OCI-LY7 (cell line): ENCODE results near the gene PLEKHG4.

ENCODE experiments used
- CTCF ChIP-seq: fragments of 200-600 bp; sonication (generic); conservative IDR thresholded peaks from 2 replicates; pipeline ENCODE4 v1.5.1; 2014; ENCODE audit warnings: mild to moderate bottlenecking, antibody characterized with exemption, low read length, moderate library complexity, mixed read lengths
- EZH2phosphoT487 ChIP-seq: fragments of 200-600 bp; sonication (generic); IDR thresholded peaks from 2 replicates; pipeline ENCODE4 v1.6.1; 2018; ENCODE audit warnings: low read depth, borderline replicate concordance, mild to moderate bottlenecking, mixed run types, antibody characterized with exemption, low read length, moderate library complexity, mixed read lengths

- TF ChIP-seq CTCF (no peak), EZH2phosphoT487 (no peak)
Measured at GRCh38 chr16:67233596-67233995, 45.7 kb upstream of the PLEKHG4 start.
